Cerebellar cortex (tissue), 1 donor: Measurements from ENCODE around the gene SPATA2L.

Source experiments
- DNase-seq: peaks from one replicate; pipeline ENCODE4 v3.0.0-alpha.2; 2015; ENCODE audit warnings: low spot score

Gene SPATA2L

DNA sequence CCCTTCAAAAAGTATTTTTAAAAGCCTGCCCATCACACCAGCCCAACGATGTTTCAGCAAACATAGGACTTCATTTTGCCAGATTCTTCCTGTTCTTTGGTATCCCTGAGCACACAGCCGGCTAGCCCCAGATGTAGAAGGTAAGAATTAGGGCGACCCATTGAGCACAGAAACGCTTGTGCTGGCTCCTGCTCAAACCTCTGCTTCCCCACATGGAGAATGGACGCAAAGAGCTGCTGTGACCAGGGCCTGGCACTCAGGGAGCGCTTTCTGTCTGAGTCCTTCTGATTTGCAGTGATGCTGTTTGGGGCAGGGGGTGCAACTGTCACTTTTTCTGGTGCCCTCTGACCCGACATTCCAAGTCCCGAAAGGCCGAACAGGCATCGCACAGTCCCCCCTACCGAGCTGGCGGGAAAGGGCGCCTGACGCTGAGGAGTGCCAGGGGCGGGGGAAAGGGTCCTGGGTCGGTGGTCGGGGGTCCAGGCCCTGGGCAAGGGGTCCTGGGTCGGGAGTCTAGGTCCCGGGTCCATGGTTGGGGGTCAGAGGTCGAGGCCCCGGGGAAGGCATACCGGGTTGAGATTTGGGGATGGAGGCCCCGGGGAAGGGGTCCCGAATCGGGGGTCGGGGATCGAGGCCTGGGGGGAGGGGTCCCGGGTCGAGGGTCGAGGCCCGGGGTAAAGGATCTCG lies 44.9 kb downstream of the SPATA2L start:
- DNase-seq = no peak

GRCh38 chr16:89655062-89655643 lies 46.4 kb downstream of the SPATA2L start:
- no peak for DNase-seq

GRCh38 chr16:89653656-89654295 lies 47.7 kb downstream of the SPATA2L start:
- no peak for DNase-seq

DNA sequence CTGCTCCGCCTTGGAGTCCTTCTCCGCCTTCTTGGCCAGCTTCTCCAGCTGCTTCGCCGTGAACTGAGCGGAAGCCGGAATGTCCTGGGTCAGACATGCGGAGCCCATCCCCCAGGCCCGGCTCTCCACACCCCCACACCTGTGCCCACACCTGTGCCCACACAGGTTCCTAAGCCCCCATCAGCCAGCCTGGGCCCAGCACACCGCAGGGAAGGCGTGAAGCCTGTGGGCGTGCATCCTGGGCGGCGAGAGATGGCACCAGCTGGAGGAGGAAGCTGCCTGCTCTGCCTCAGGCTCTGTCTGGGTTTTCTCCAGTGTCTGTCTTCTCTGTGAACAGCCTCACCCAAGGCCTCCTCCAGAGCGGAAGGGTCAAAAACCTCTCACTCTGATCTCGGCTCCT lies 49.9 kb downstream of the SPATA2L start:
- DNase-seq = no peak

- DNase-seq = no peak
These were observed 54.6 kb downstream of the SPATA2L start for GRCh38 chr16:89646906-89647305.
